ENCODE measurements around the gene PELO. TPM values are rescaled to one million over a fixed set of nuclear protein-coding genes. Genes with fewer than 3 reads are reported as not detected.

The PELO gene
- total and polyA plus RNA-seq, 9 of the 15 experiments (the other 6 are each of a cell fraction or from before 2014, with no cell fraction given), result 5.8 to 14.6 (median 9.6) TPM

- peak; percentile 90; the same call in 1 of the 2 replicates for TF ChIP-seq KLF13 (tag; IDR thresholded peaks at IDR 0.05; ENCODE audit: borderline replicate concordance, low read depth)
- no peak for TF ChIP-seq KLF1 (tag; IDR thresholded peaks at IDR 0.05)
- no peak for TF ChIP-seq MTA1 (IDR thresholded peaks at IDR 0.05; ENCODE audit: borderline replicate concordance)
- no peak for TF ChIP-seq ZNF23 (CRISPR knock-in tag; IDR thresholded peaks at IDR 0.05)
- no peak for TF ChIP-seq U2AF1 (optimal IDR thresholded peaks at IDR 0.05; ENCODE audit: low read depth, low read length)
- TF ChIP-seq MAX (CRISPR knock-in tag; IDR thresholded peaks at IDR 0.05), result no peak
- TF ChIP-seq ZNF280A (IDR thresholded peaks at IDR 0.05; ENCODE audit: low read depth, partially characterized antibody), result no peak
- no peak for TF ChIP-seq USF1 (CRISPR knock-in tag; IDR thresholded peaks at IDR 0.05)
- TF ChIP-seq HDAC1 (IDR thresholded peaks at IDR 0.05), result no peak; a peak in 1 of 4 replicates
- no peak for TF ChIP-seq ZNF253 (CRISPR knock-in tag; conservative IDR thresholded peaks at IDR 0.05)
- no peak for TF ChIP-seq TCF7L2 (IDR thresholded peaks at IDR 0.05; ENCODE audit: low read depth, low read length)
- peak; percentile 99 for TF ChIP-seq ZBTB2 (IDR thresholded peaks at IDR 0.05)
- TF ChIP-seq ZNF76 (CRISPR knock-in tag; IDR thresholded peaks at IDR 0.05; ENCODE audit: borderline replicate concordance), result no peak
- no peak for TF ChIP-seq GATAD2B (IDR thresholded peaks at IDR 0.05; ENCODE audit: borderline replicate concordance)
- no peak for TF ChIP-seq RFX1 (IDR thresholded peaks at IDR 0.05)
- TF ChIP-seq CUX1 (CRISPR knock-in tag; IDR thresholded peaks at IDR 0.05), result no peak
- no peak for TF ChIP-seq PHB (CRISPR knock-in tag; IDR thresholded peaks at IDR 0.05)
- TF ChIP-seq ILF3 (IDR thresholded peaks at IDR 0.05; ENCODE audit: borderline replicate concordance), result no peak
- peak; percentile 56 for TF ChIP-seq CCNT2 (IDR thresholded peaks at IDR 0.05; ENCODE audit: borderline replicate concordance, extremely low read depth, insufficient read length, low read depth, low read length)
- no peak for TF ChIP-seq ZNF140 (CRISPR knock-in tag; IDR thresholded peaks at IDR 0.05)
Measured at GRCh38 chr5:52799983-52800393, 12.3 kb downstream of the PELO start (continued).
